K562 (cell line): ENCODE results near the gene CCNB1. TPM values are rescaled to one million over a fixed set of nuclear protein-coding genes. Genes with fewer than 3 reads are reported as not detected.
A peak's percentile ranks its signal among the peaks of the same experiment; 100 is the strongest.

Source experiments
- AFF1 ChIP-seq, 2 experiments: fragments of 450-650 bp; IDR thresholded peaks; 2 replicates each; pipeline ENCODE4 v1.6.1; 2018; ENCODE audit warnings: mild to moderate bottlenecking in 2 of 2, low read depth in 1 of 2; ENCODE audit not compliant: partially characterized antibody in 2 of 2
- HDAC1 ChIP-seq, 2 experiments: fragments of 450-650 bp; IDR thresholded peaks; 2 replicates each; pipeline ENCODE4 v1.6.1; 2016 to 2017; ENCODE audit warnings: inconsistent platforms in 1 of 2, mild to moderate bottlenecking in 1 of 2, moderate library complexity in 1 of 2
- HMBOX1 ChIP-seq: sonication (generic); IDR thresholded peaks from 2 replicates; pipeline ENCODE4 v1.6.1; 2016
- KLF6 ChIP-seq: fragments of 250-450 bp; sonication (Bioruptor Pico); IDR thresholded peaks from 2 replicates; pipeline ENCODE4 v1.4.0; 2020; ENCODE audit warnings: mild to moderate bottlenecking, moderate library complexity, borderline replicate concordance
- TAF9B ChIP-seq: fragments of 450-650 bp; IDR thresholded peaks from 2 replicates; pipeline ENCODE4 v1.6.1; 2018; ENCODE audit warnings: mild to moderate bottlenecking; ENCODE audit not compliant: partially characterized antibody
- TGIF2 ChIP-seq: sonication (generic); formaldehyde crosslinking; IDR thresholded peaks from 2 replicates; pipeline ENCODE4 v1.8.1; 2022; ENCODE audit warnings: mild to moderate bottlenecking, missing genetic modification reagents, moderate library complexity
- THRB ChIP-seq: fragments of 450-650 bp; formaldehyde crosslinking; conservative IDR thresholded peaks from 2 replicates; pipeline ENCODE4 v1.4.0; 2022; ENCODE audit warnings: mild to moderate bottlenecking, missing genetic modification characterization
- TRIM24 ChIP-seq, 2 experiments: fragments of 450-650 bp; IDR thresholded peaks; 2 replicates each; pipeline ENCODE4 v1.6.1; 2016
- ZBTB2 ChIP-seq: fragments of 450-650 bp; IDR thresholded peaks from 2 replicates; pipeline ENCODE4 v1.6.1; 2016; ENCODE audit warnings: antibody characterized with exemption
- ZNF316 ChIP-seq: fragments of 450-650 bp; IDR thresholded peaks from 2 replicates; pipeline ENCODE4 v1.6.1; 2016
- ZNF609 ChIP-seq: sonication (generic); formaldehyde crosslinking; IDR thresholded peaks from 2 replicates; pipeline ENCODE4 v1.8.1; 2023; ENCODE audit warnings: missing genetic modification reagents, mild to moderate bottlenecking, borderline replicate concordance
- polyA plus RNA-seq, 8 experiments: library from polyadenylated mRNA; depleted of rRNA in 4 of 8; stranded (reverse) in 5 of 8; unstranded in 3 of 8; fragments of >200 nt; fragmentation: Nextera tagmentation in 2 of 8; fragmentation: Illumina TruSeq in 1 of 8; extraction: Ambion mirVana in 2 of 8; extraction: Trizol in 1 of 8; gene quantifications; 2 replicates each; pipeline versions ENCODE4 v1.2.1 to v1.2.3, GENCODE V29; 2011 to 2014; ENCODE audit warnings: inconsistent platforms in 1 of 8, missing spikeins in 1 of 8
- total RNA-seq, 7 experiments: library from RNA; depleted of rRNA in 6 of 7; stranded (reverse); fragments of >200 nt in 6 of 7; fragmentation: Illumina TruSeq in 2 of 7; extraction: Trizol in 2 of 7; gene quantifications; 2 replicates each; pipeline versions ENCODE4 v1.2.1 to v1.2.3, GENCODE V29; 2011 to 2021; ENCODE audit warnings: low replicate concordance in 1 of 7

Gene CCNB1
- total and polyA plus RNA-seq, 9 of the 15 experiments (the other 6 are each of a cell fraction or from before 2014, with no cell fraction given) = 165 to 679 (median 271) TPM

GRCh38 chr5:69189162-69190086 is 22.5 kb downstream of the CCNB1 start, which contains the start of gene CENPH (continued):
- no peak for TF ChIP-seq THRB
- no peak for TF ChIP-seq TGIF2 (CRISPR knock-in tag)
- peak; percentile 64 for TF ChIP-seq TAF9B
- TF ChIP-seq ZNF609 (CRISPR knock-in tag) = no peak
- 0 out of 2 replicates have a peak, but pooled peaks have one; percentile 11 for TF ChIP-seq ZNF316
- TF ChIP-seq TRIM24 (IDR thresholded peaks at IDR 0.05) = 0 out of 4 replicates have a peak, but pooled peaks of 1 of the 2 experiments have one; percentile 31
- TF ChIP-seq ZBTB2 = no peak
- TF ChIP-seq HDAC1 (IDR thresholded peaks at IDR 0.05) = peak in 1 of 2 experiments; percentile 95; a peak in 2 of 4 replicates
- TF ChIP-seq AFF1 (IDR thresholded peaks at IDR 0.05; ENCODE audit: low read depth in 1 of 2, partially characterized antibody in 2 of 2) = peak in 1 of 2 experiments; percentile 23
- no peak for TF ChIP-seq HMBOX1
- 0 out of 2 replicates have a peak, but pooled peaks have one; percentile 39 for TF ChIP-seq KLF6 (CRISPR knock-in tag)
